OCI-LY3 (cell line): ENCODE results near the gene SERPINA1.
"Not testable (repeated sequence)": the region's sequence is repeated elsewhere in the genome, so short reads cannot be mapped to it uniquely, and the experiment has no call there.

Experiments
- EZH2phosphoT487 ChIP-seq: fragments of 200-600 bp; shearing (Covaris generic); IDR thresholded peaks from 2 replicates; pipeline ENCODE4 v1.6.1; 2018; ENCODE audit warnings: antibody characterized with exemption, mixed run types, low read depth
- TF ChIP-seq, protein P1 (sequence below): fragments of 200-600, 300-600 bp; sonication (generic); IDR thresholded peaks from 2 replicates; pipeline ENCODE4 v1.5.1; 2014; ENCODE audit warnings: antibody characterized with exemption, low read length, low read depth

DNA sequence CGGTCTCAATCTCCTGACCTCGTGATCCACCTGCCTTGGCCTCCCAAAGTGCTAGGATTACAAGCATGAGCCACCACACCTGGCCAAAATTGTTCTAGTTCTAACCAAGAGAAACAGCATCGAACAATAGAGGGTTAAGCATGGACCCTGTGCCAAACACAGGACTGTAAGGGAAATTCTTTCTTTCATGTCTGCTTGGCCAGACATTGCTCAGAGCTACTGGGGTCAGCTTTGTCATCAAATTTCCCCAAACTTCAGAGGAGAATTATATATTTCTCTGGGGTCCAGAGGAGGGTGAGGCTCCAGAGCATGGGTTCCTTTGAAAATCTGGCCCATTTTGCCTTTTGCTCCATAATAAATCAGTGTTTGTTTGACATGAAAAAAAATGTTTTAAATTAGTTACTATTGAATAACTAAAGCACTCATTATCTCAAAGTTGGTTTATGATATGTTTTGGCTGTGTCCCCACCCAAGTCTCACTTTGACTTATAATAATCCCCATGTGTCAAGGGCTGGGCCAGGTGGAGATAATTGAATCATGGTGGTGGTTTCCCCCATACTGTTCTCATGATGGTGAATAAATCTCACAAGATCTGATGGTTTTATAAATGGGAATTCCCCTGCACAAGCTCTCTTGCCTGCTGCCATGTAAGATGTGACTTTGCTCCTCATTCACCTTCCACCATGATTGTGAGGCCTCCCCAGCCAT, 29.2 kb upstream of the SERPINA1 start:
- TF ChIP-seq, protein P1, sequence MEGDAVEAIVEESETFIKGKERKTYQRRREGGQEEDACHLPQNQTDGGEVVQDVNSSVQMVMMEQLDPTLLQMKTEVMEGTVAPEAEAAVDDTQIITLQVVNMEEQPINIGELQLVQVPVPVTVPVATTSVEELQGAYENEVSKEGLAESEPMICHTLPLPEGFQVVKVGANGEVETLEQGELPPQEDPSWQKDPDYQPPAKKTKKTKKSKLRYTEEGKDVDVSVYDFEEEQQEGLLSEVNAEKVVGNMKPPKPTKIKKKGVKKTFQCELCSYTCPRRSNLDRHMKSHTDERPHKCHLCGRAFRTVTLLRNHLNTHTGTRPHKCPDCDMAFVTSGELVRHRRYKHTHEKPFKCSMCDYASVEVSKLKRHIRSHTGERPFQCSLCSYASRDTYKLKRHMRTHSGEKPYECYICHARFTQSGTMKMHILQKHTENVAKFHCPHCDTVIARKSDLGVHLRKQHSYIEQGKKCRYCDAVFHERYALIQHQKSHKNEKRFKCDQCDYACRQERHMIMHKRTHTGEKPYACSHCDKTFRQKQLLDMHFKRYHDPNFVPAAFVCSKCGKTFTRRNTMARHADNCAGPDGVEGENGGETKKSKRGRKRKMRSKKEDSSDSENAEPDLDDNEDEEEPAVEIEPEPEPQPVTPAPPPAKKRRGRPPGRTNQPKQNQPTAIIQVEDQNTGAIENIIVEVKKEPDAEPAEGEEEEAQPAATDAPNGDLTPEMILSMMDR, result not testable (repeated sequence)
- TF ChIP-seq EZH2phosphoT487, result not testable (repeated sequence)
